DOHH2 (cell line): Measurements from ENCODE around the gene SARM1.

Source experiments
- H3F3A ChIP-seq: fragments of 200-600 bp; sonication (generic), shearing (Covaris generic); 2 replicates; pipeline ENCODE4 v1.6.0; 2016; ENCODE audit warnings: antibody characterized with exemption, mild to moderate bottlenecking; ENCODE audit not compliant: control insufficient read depth, insufficient read depth
- H3K27ac ChIP-seq: fragments of 200-600 bp; sonication (generic); 2 replicates; pipeline ENCODE4 v1.5.1; 2014; ENCODE audit warnings: low read depth, mild to moderate bottlenecking, low read length, moderate library complexity
- H3K27me3 ChIP-seq: fragments of 200-600 bp; sonication (generic); 2 replicates; pipeline ENCODE4 v1.6.1; 2014; ENCODE audit warnings: mild to moderate bottlenecking, low read length, mixed read lengths; ENCODE audit not compliant: control insufficient read depth
- H3K36me3 ChIP-seq: fragments of 200-600 bp; sonication (generic); 2 replicates; pipeline ENCODE4 v1.6.1; 2014; ENCODE audit warnings: mild to moderate bottlenecking, low read length, moderate library complexity, mixed read lengths; ENCODE audit not compliant: control insufficient read depth
- H3K4me1 ChIP-seq: fragments of 200-600 bp; sonication (generic); 2 replicates; pipeline ENCODE4 v1.6.1; 2014; ENCODE audit warnings: mild to moderate bottlenecking, low read length, mixed read lengths; ENCODE audit not compliant: control insufficient read depth
- H3K4me2 ChIP-seq: fragments of 200-600 bp; sonication (generic); 2 replicates; pipeline ENCODE4 v1.6.0; 2014; ENCODE audit warnings: mild to moderate bottlenecking, low read length, moderate library complexity
- H3K4me3 ChIP-seq: fragments of 200-600 bp; sonication (generic); 2 replicates; pipeline ENCODE4 v1.5.1; 2014; ENCODE audit warnings: mild to moderate bottlenecking, low read length, mixed read lengths
- H3K79me2 ChIP-seq: fragments of 200-600 bp; sonication (generic); 2 replicates; pipeline ENCODE4 v1.6.1; 2014; ENCODE audit warnings: mild to moderate bottlenecking, low read length, mixed read lengths; ENCODE audit not compliant: control insufficient read depth
- H3K9me2 ChIP-seq: fragments of 200-600 bp; sonication (generic); replicated peaks from 2 replicates; pipeline ENCODE4 v1.6.1; 2014; ENCODE audit warnings: mild to moderate bottlenecking, low read length, mixed read lengths; ENCODE audit not compliant: control insufficient read depth
- H3K9me3 ChIP-seq: fragments of 200-600 bp; sonication (generic); 2 replicates; pipeline ENCODE4 v1.6.1; 2014; ENCODE audit warnings: antibody characterized with exemption, low read length, mixed read lengths; ENCODE audit not compliant: control insufficient read depth, insufficient read depth
- H4K20me1 ChIP-seq: fragments of 200-600 bp; sonication (generic); 2 replicates; pipeline ENCODE4 v1.6.0; 2014; ENCODE audit warnings: low read depth, mild to moderate bottlenecking, antibody characterized with exemption, low read length, moderate library complexity; ENCODE audit not compliant: control insufficient read depth, insufficient read depth
- CTCF ChIP-seq: fragments of 200-600 bp; sonication (generic); IDR thresholded peaks from one replicate; pipeline ENCODE4 v1.5.1; 2014; ENCODE audit warnings: antibody characterized with exemption, mild to moderate bottlenecking, low read depth, low read length; ENCODE audit not compliant: poor library complexity, severe bottlenecking
- EZH2phosphoT487 ChIP-seq: fragments of 200-600 bp; sonication (generic); IDR thresholded peaks from 2 replicates; pipeline ENCODE4 v1.6.1; 2017; ENCODE audit warnings: borderline replicate concordance, mild to moderate bottlenecking, antibody characterized with exemption, low read length, moderate library complexity, mixed read lengths

SARM1 gene

GRCh38 chr17:28370744-28371103 is 770 bp upstream of the SARM1 start:
- H3K27me3 ChIP-seq: no peaks in the 10 kb centered on the region
- peaks cover 19% of the 10 kb centered on the region for H3K4me1 ChIP-seq
- TF ChIP-seq CTCF: no peak
- TF ChIP-seq EZH2phosphoT487: no peak
- H3K27ac ChIP-seq: no peak overlapping the region
- peak overlapping the region; percentile 92 for H3K4me3 ChIP-seq
- no peaks in the 10 kb centered on the region for H4K20me1 ChIP-seq
- peak overlapping the region; percentile 75 for H3K4me2 ChIP-seq
- H3K79me2 ChIP-seq: peaks cover 15% of the 10 kb centered on the region
- H3K9me3 ChIP-seq: no peaks in the 10 kb centered on the region
- no peaks in the 10 kb centered on the region for H3K36me3 ChIP-seq
- peaks cover 9% of the 10 kb centered on the region for H3F3A ChIP-seq
- H3K9me2 ChIP-seq: no peaks in the 10 kb centered on the region

GRCh38 chr17:28372203-28372944 is 880 bp downstream of the SARM1 start:
- Histone ChIP-seq H3K4me3 (peak overlapping the region; percentile 92), H3K36me3 (no peaks in the 10 kb centered on the region), H4K20me1 (no peaks in the 10 kb centered on the region), H3K4me2 (peak overlapping the region; percentile 75), H3K27ac (no peak overlapping the region), H3F3A (peaks cover 9% of the 10 kb centered on the region), H3K79me2 (peaks cover 15% of the 10 kb centered on the region), H3K9me2 (no peaks in the 10 kb centered on the region), H3K9me3 (no peaks in the 10 kb centered on the region), H3K27me3 (no peaks in the 10 kb centered on the region), H3K4me1 (peaks cover 19% of the 10 kb centered on the region)
- TF ChIP-seq EZH2phosphoT487: no peak
- no peak for TF ChIP-seq CTCF

- Histone ChIP-seq H3K79me2 (peaks cover 15% of the 10 kb centered on the region), H3K4me3 (peak overlapping the region; percentile 92), H3K27me3 (no peaks in the 10 kb centered on the region), H3K9me2 (no peaks in the 10 kb centered on the region), H3F3A (peaks cover 9% of the 10 kb centered on the region), H3K4me1 (peaks cover 19% of the 10 kb centered on the region), H3K9me3 (no peaks in the 10 kb centered on the region), H3K27ac (no peak overlapping the region), H4K20me1 (no peaks in the 10 kb centered on the region), H3K36me3 (no peaks in the 10 kb centered on the region), H3K4me2 (peak overlapping the region; percentile 75)
- TF ChIP-seq CTCF (no peak), EZH2phosphoT487 (no peak)
Measured at GRCh38 chr17:28372945-28373274, 1.4 kb downstream of the SARM1 start.
